ENCODE measurements around the gene PLPP6.
A peak's percentile ranks its signal among the peaks of the same experiment; 100 is the strongest.
"Not testable (repeated sequence)": the region's sequence is repeated elsewhere in the genome, so short reads cannot be mapped to it uniquely, and the experiment has no call there.

Gene PLPP6

GRCh38 chr9:4662108-4662988, at the start of gene PLPP6:
PLPP6 (plus strand) TSS chr9:4662294; CDS start chr9:4662376, 82 bp downstream.
- DNase-seq, result peak; percentile 89

- DNase-seq, result no peak
Measured at GRCh38 chr9:4614627-4615026, 47.5 kb upstream of the PLPP6 start.

- DNase-seq, result no peak
Measured at GRCh38 chr9:4615251-4615650, 46.8 kb upstream of the PLPP6 start.

DNA sequence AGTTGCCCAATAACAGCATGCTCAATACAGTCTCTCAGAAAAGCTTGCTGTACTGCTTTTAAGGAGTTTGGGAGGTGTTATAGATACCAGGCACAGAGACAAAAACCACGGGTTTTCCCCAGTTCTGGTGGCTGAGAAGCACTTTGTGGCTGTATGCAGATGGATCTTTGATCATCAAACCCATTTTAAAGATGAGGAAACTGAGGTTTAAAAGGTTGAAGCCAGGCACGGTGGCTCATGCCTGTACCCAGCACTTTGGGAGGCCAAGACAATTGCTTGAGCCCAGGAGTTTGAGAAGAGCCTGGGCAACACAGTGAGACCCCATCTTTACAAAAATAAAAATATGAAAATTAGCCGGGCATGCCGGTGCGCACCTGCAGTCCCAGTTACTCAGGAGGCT, 46.3 kb upstream of the PLPP6 start:
- DNase-seq, result no peak

- no peak for DNase-seq
Measured at GRCh38 chr9:4617752-4618151, 44.3 kb upstream of the PLPP6 start.

- DNase-seq, result no peak
Measured at GRCh38 chr9:4618700-4619099, 43.4 kb upstream of the PLPP6 start.

DNA sequence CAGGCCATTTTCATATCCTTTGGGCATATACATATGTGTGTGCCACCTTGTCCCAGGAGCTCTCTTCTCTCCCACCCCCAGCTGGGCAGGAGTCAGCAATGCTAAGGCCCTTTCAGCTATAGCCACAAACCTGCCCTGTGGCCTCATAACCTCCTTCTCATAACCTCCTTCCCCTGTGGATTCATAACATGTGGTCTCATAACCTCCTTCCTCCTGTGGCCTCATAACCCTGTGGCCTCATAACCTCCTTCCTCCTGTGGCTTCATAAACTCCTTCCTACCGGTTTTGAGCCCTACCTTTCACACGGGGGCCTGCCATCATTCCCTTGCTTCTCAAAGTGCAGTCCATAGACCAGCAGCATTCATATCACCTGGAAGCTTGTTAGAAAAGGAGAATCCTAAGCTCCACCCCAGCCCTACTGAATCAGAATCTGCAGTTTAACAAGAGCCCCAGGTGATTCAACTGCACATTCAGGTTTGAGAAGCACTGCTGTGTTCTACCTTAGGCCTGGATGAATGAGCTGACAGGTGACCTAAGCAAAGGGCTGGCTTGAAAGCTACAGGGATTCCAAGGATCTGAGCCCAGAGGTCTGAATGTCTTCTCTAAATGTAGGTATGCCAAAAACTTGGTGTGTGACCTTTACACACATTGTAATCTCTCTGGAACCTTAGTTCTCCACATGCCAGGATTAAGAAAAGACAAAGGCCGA, 41.9 kb upstream of the PLPP6 start:
- no peak for DNase-seq

DNA sequence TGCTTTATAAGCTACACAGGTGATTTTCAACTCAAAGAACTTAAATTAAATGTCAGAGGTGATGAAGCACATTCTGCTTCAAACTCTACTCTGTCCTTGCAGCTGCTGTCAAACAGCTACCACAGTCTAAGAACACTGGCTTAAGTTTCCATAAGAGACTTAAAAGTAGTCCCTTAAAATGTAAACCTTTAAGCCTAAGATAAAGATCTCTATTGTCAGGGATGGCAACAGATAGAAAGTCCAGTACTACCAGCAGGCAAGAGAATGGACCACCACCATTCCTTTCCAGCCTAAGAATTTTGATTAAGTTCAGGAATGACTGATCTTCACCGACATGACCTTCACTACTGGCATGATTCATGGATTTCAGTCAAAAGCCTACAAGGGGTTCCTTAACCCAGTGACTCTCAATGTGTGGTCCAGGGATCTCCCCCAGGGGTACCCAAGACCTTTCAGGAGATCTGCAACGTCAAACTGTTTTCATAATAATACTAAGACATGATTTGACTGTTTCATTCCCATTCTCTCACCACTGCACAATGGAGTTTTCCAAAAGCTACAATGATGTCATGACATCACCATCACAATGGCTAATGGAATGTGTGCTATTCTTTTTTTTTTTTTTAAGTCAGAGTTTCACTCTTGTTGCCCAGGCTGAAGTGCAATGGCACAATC, 41.1 kb upstream of the PLPP6 start:
- DNase-seq, result no peak

GRCh38 chr9:4622016-4622415, 40.1 kb upstream of the PLPP6 start:
- DNase-seq, result no peak

GRCh38 chr9:4630836-4631235, 31.3 kb upstream of the PLPP6 start:
- DNase-seq, result no peak

- no peak for DNase-seq
Measured at GRCh38 chr9:4638968-4639367, 23.1 kb upstream of the PLPP6 start.

GRCh38 chr9:4639420-4639819, 22.7 kb upstream of the PLPP6 start:
- DNase-seq, result no peak

GRCh38 chr9:4640027-4640426, 22.1 kb upstream of the PLPP6 start:
- no peak for DNase-seq

- DNase-seq, result no peak
Measured at GRCh38 chr9:4642351-4642750, 19.7 kb upstream of the PLPP6 start.

DNA sequence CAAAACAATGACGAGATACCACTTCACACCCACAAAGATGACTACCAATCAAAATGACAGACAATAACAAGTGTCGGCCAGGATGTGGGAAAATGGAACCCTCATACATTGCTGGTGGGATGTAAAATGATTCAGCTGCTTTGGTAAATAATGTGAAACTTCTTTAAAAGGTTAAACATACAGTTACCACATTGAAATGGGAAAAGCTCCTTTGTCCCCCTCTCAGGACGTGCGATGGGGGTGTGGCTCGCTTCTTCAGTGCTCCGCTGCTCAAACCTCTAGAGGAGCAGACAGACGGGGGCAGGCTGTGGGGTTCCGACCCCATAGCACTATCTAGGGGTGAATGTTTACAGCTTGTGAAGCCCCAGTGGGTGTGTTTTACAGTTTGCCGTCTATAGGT, 8.0 kb upstream of the PLPP6 start:
- no peak for DNase-seq

GRCh38 chr9:4654538-4654937, 7.6 kb upstream of the PLPP6 start:
- DNase-seq, result no peak

DNA sequence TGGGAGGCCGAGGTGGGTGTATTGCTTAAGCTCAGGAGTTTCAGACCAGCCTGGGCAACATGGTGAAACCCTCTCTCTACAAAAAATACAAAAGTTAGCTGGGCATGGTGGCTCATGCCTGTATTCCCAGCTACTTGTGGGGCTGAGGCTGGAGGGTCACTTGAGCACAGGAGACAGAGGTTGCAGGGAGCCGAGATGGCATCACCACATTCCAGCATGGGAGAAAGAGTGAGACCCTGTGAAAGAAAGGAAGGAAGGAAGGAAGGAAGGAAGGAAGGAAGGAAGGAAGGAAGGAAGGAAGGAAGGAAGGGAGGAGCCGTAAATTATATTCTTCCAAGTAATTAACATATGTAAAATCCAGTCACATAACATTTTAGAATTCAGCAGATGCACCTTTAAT, 5.9 kb upstream of the PLPP6 start:
- not testable (repeated sequence) for DNase-seq

GRCh38 chr9:4656621-4657020, 5.5 kb upstream of the PLPP6 start:
- no peak for DNase-seq

- DNase-seq, result no peak
Measured at GRCh38 chr9:4657426-4658159, 4.5 kb upstream of the PLPP6 start.

- DNase-seq, result not testable (repeated sequence)
Measured at GRCh38 chr9:4660665-4661064, 1.4 kb upstream of the PLPP6 start.

GRCh38 chr9:4661165-4661564, 929 bp upstream of the PLPP6 start:
- DNase-seq, result no peak

- DNase-seq, result no peak
Measured at GRCh38 chr9:4661611-4662010, 483 bp upstream of the PLPP6 start.
